GM21423 (cell line): ENCODE data around the gene FMNL1.

ENCODE experiments used
- ATAC-seq: cut with Tn5 transposase; IDR thresholded peaks from one replicate; pipeline ENCODE4 v1.9.1; 2021; ENCODE audit warnings: mild to moderate bottlenecking, moderate library complexity; ENCODE audit not compliant: unreplicated experiment

FMNL1 gene

DNA sequence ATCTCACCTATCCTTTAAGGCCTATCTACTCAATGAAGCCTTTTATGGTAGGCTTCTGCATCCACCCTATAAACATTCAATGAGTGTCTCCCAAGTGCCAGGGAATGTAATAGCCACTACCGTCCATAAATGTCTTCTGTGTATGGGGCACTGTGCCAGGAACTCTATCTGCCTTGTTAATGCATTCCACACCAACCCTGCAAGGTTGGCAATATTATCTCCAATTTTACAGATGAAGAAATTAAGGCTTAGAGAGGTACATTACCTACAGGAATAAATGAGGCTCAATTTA, 75.1 kb downstream of the FMNL1 start:
- ATAC-seq = no peak
